Gastroesophageal sphincter (tissue), 4 donors: ENCODE data around the gene SUB1. TPM values are rescaled to one million over a fixed set of nuclear protein-coding genes. Genes with fewer than 3 reads are reported as not detected.

Source experiments
- ATAC-seq: fragments of 150-250 bp; one replicate; pipeline ENCODE4 v1.9.1; 2016; ENCODE audit warnings: mild to moderate bottlenecking, moderate library complexity
- H3K27ac ChIP-seq, 4 donors: fragments of 200-600 bp; sonication (generic) in 3 of 4; 1 replicate in 3 of 4; 2 replicates in 1 of 4; pipeline ENCODE4 v1.5.1; 2016 to 2019
- H3K27me3 ChIP-seq: fragments of 200-600 bp; sonication (generic); one replicate; pipeline ENCODE4 v1.5.1; 2019
- H3K36me3 ChIP-seq, 2 donors: fragments of 200-600 bp; sonication (generic); one replicate each; pipeline ENCODE4 v1.5.1; 2019; ENCODE audit warnings: control low read depth in 1 of 2
- H3K4me1 ChIP-seq, 3 donors: fragments of 200-600 bp; sonication (generic); 1 replicate in 2 of 3; 2 replicates in 1 of 3; pipeline ENCODE4 v1.5.1; 2016 to 2019; ENCODE audit warnings: control low read depth in 2 of 3
- H3K4me3 ChIP-seq, 2 donors: fragments of 200-600 bp; sonication (generic); one replicate each; pipeline ENCODE4 v1.5.1; 2019; ENCODE audit warnings: mild to moderate bottlenecking in 1 of 2, moderate library complexity in 1 of 2
- H3K9me3 ChIP-seq, 3 donors: fragments of 200-600 bp; sonication (generic); one replicate each; pipeline ENCODE4 v1.5.1; 2017 to 2019; ENCODE audit warnings: control low read depth in 2 of 3
- EP300 ChIP-seq: sonication (generic); formaldehyde crosslinking; IDR thresholded peaks from one replicate; pipeline ENCODE4 v1.6.1; 2017; ENCODE audit warnings: antibody characterized with exemption, mild to moderate bottlenecking
- POLR2A ChIP-seq, 2 donors: fragments of 450-650 bp; IDR thresholded peaks; one replicate each; pipeline ENCODE4 v1.6.1; 2017; ENCODE audit warnings: antibody characterized with exemption in 2 of 2, mild to moderate bottlenecking in 2 of 2, moderate library complexity in 1 of 2
- POLR2AphosphoS5 ChIP-seq: sonication (generic); formaldehyde crosslinking; IDR thresholded peaks from one replicate; pipeline ENCODE4 v1.6.1; 2017; ENCODE audit warnings: antibody characterized with exemption
- WGBS, 2 donors: methylation state at CpG; one replicate each; pipeline ENCODE4 v1.1.5; 2018; ENCODE audit warnings: low coverage in 1 of 2; 5-methylcytosine and 5-hydroxymethylcytosine counted together
- total RNA-seq, 4 donors: library from RNA; depleted of rRNA; stranded (reverse); fragments of >200 nt; gene quantifications; one replicate each; pipeline ENCODE4 v1.1.0, GENCODE V29; 2016
- TF ChIP-seq, protein P1 (sequence below), 4 experiments: fragments of 200-600 bp in 2 of 4; fragments of 450-650 bp in 2 of 4; sonication (generic) in 1 of 4; IDR thresholded peaks; one replicate each; pipeline ENCODE4 v1.5.1; 2017 to 2019; ENCODE audit warnings: antibody characterized with exemption in 4 of 4, mild to moderate bottlenecking in 2 of 4, moderate library complexity in 2 of 4

SUB1 gene
- total RNA-seq, 4 donors from 2014 or later: 122 to 221 (median 149) TPM

- Histone ChIP-seq H3K36me3 (peaks cover 0 to 10% of the 10 kb centered on the region in 2 donors), H3K27ac (no peak overlapping the region), H3K9me3 (peaks cover 0 to 16% (median 0%) of the 10 kb centered on the region in 3 donors), H3K4me1 (peaks cover 7 to 38% (median 8%) of the 10 kb centered on the region in 3 donors), H3K4me3 (no peak overlapping the region), H3K27me3 (no peaks in the 10 kb centered on the region)
- WGBS, 2 donors: 69 to 70% methylated on average over 5 to 6 of the region's 6 CpGs
- ATAC-seq: no peak
- TF ChIP-seq, protein P1, sequence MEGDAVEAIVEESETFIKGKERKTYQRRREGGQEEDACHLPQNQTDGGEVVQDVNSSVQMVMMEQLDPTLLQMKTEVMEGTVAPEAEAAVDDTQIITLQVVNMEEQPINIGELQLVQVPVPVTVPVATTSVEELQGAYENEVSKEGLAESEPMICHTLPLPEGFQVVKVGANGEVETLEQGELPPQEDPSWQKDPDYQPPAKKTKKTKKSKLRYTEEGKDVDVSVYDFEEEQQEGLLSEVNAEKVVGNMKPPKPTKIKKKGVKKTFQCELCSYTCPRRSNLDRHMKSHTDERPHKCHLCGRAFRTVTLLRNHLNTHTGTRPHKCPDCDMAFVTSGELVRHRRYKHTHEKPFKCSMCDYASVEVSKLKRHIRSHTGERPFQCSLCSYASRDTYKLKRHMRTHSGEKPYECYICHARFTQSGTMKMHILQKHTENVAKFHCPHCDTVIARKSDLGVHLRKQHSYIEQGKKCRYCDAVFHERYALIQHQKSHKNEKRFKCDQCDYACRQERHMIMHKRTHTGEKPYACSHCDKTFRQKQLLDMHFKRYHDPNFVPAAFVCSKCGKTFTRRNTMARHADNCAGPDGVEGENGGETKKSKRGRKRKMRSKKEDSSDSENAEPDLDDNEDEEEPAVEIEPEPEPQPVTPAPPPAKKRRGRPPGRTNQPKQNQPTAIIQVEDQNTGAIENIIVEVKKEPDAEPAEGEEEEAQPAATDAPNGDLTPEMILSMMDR (IDR thresholded peaks at IDR 0.05): no peak
- no peak for TF ChIP-seq POLR2AphosphoS5
- TF ChIP-seq EP300: no peak
- TF ChIP-seq POLR2A (IDR thresholded peaks at IDR 0.05): no peak
Measured at GRCh38 chr5:32584646-32585045, 711 bp upstream of the SUB1 start.

DNA sequence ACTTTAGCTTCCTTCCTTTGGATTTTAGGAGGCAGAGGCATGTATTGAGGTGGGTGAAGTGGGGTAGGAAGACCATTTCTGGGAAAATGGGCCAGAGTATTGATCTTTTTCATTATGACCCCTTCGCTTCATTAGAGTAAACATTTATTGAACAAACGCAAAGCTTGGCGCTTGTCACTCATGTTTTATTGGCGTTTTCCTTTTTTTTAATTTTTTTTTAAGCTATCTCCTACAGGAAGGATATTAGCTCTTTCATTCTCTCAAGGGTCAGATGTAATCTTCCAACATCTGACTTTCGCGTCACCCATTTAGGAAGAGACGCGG lies 273 bp upstream of the SUB1 start:
- Histone ChIP-seq H3K27me3 (no peaks in the 10 kb centered on the region), H3K27ac (peak overlapping the region in 3 of 4 donors; percentile 98 to 100 (median 98)), H3K4me3 (peak overlapping the region; percentile 69 to 99), H3K4me1 (peaks cover 7 to 42% (median 8%) of the 10 kb centered on the region in 3 donors), H3K9me3 (peaks cover 0 to 16% (median 0%) of the 10 kb centered on the region in 3 donors), H3K36me3 (peaks cover 0 to 12% of the 10 kb centered on the region in 2 donors)
- ATAC-seq: no peak
- WGBS, 2 donors: 38 to 49% methylated on average over 4 of the region's 8 CpGs
- TF ChIP-seq POLR2A (IDR thresholded peaks at IDR 0.05): no peak
- TF ChIP-seq EP300: no peak
- TF ChIP-seq, protein P1 (IDR thresholded peaks at IDR 0.05): no peak
- no peak for TF ChIP-seq POLR2AphosphoS5

DNA sequence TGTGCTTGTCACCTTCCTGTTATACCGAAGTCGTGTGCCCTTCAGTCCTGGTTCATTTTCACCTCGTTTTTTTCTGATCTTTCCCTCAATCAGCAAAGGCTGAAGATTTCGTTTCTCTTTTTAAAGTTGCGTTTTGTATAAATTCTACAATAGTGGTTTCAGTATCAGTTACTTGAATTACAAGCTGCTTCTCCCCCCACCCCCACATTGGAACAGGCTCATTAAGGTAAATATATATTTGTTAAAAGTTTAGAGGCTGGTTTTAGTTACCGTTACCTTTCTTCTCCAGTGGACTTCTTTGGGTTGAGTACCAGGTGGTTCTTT lies 881 bp downstream of the SUB1 start:
- H3K27ac ChIP-seq: peak overlapping the region; percentile 98 to 100 (median 98)
- TF ChIP-seq EP300 (no peak), POLR2AphosphoS5 (no peak)
- no peak for ATAC-seq
- H3K36me3 ChIP-seq: peaks cover 0 to 22% of the 10 kb centered on the region in 2 donors
- no peaks in the 10 kb centered on the region for H3K27me3 ChIP-seq
- peaks cover 7 to 47% (median 8%) of the 10 kb centered on the region in 3 donors for H3K4me1 ChIP-seq
- 0 to 4% methylated on average over 6 of the region's 6 CpGs for WGBS, 2 donors
- peaks cover 0 to 16% (median 0%) of the 10 kb centered on the region in 3 donors for H3K9me3 ChIP-seq
- H3K4me3 ChIP-seq: peak overlapping the region; percentile 69 to 99

GRCh38 chr5:32587067-32587551 lies 1.8 kb downstream of the SUB1 start:
- peaks cover 7 to 48% (median 8%) of the 10 kb centered on the region in 3 donors for H3K4me1 ChIP-seq
- WGBS, 2 donors: 56 to 60% methylated on average over 4 to 6 of the region's 6 CpGs
- no peak for ATAC-seq
- peaks cover 0 to 16% (median 0%) of the 10 kb centered on the region in 3 donors for H3K9me3 ChIP-seq
- H3K27me3 ChIP-seq: no peaks in the 10 kb centered on the region
- no peak for TF ChIP-seq POLR2AphosphoS5
- TF ChIP-seq, protein P1 (IDR thresholded peaks at IDR 0.05): no peak
- TF ChIP-seq POLR2A (IDR thresholded peaks at IDR 0.05): no peak
- no peak for TF ChIP-seq EP300
- peaks cover 0 to 30% of the 10 kb centered on the region in 2 donors for H3K36me3 ChIP-seq
- H3K27ac ChIP-seq: peak overlapping the region in 1 of 4 donors; percentile 98
- peak overlapping the region in 1 of 2 donors; percentile 99 for H3K4me3 ChIP-seq

- peaks cover 0 to 53% of the 10 kb centered on the region in 2 donors for H3K36me3 ChIP-seq
- no peak for ATAC-seq
- H3K9me3 ChIP-seq: peaks cover 0 to 7% (median 0%) of the 10 kb centered on the region in 3 donors
- H3K27me3 ChIP-seq: no peaks in the 10 kb centered on the region
- peaks cover 7 to 54% (median 8%) of the 10 kb centered on the region in 3 donors for H3K4me1 ChIP-seq
- no peak for TF ChIP-seq POLR2AphosphoS5
- TF ChIP-seq, protein P1 (IDR thresholded peaks at IDR 0.05): no peak
- no peak for TF ChIP-seq POLR2A (IDR thresholded peaks at IDR 0.05)
- no peak for TF ChIP-seq EP300
- 81 to 84% methylated on average over 8 of the region's 8 CpGs for WGBS, 2 donors
- no peak overlapping the region for H3K27ac ChIP-seq
- no peak overlapping the region for H3K4me3 ChIP-seq
Measured at GRCh38 chr5:32589416-32589815, 4.1 kb downstream of the SUB1 start.
